Ascending aorta (tissue), 2 donors: ENCODE measurements around the gene SUB1. TPM values are rescaled to one million over a fixed set of nuclear protein-coding genes. Genes with fewer than 3 reads are reported as not detected.

Experiments
- DNase-seq, 2 donors: peaks; one replicate each; pipeline ENCODE4 v3.0.0-alpha.2; 2019; ENCODE audit warnings: low spot score in 2 of 2
- H3K27ac ChIP-seq, 2 donors: fragments of 200-600 bp; sonication (generic); one replicate each; pipeline ENCODE4 v1.5.1; 2016 to 2017; ENCODE audit warnings: mild to moderate bottlenecking in 1 of 2
- H3K27me3 ChIP-seq: fragments of 200-600 bp; sonication (generic); one replicate; pipeline ENCODE4 v1.5.1; 2017
- H3K36me3 ChIP-seq, 2 donors: fragments of 200-600 bp; sonication (generic); one replicate each; pipeline ENCODE4 v1.5.1; 2016
- H3K4me1 ChIP-seq, 2 donors: fragments of 200-600 bp; sonication (generic); one replicate each; pipeline ENCODE4 v1.5.1; 2016 to 2017; ENCODE audit warnings: mild to moderate bottlenecking in 1 of 2
- H3K4me3 ChIP-seq, 2 donors: fragments of 200-600 bp; sonication (generic); one replicate each; pipeline ENCODE4 v1.5.1; 2016 to 2017; ENCODE audit warnings: mild to moderate bottlenecking in 1 of 2
- H3K9me3 ChIP-seq, 2 donors: fragments of 200-600 bp; sonication (generic); one replicate each; pipeline ENCODE4 v1.5.1; 2016
- CTCF ChIP-seq, 3 experiments: fragments of 200-600 bp in 2 of 3; fragments of 450-650 bp in 1 of 3; sonication (generic) in 2 of 3; IDR thresholded peaks; one replicate each; pipeline ENCODE4 v1.5.1; 2016 to 2019; ENCODE audit warnings: antibody characterized with exemption in 3 of 3, mild to moderate bottlenecking in 1 of 3, moderate library complexity in 1 of 3
- intact Hi-C: fragments of 100-400 bp; cut with DNase I; formaldehyde crosslinking; loops from one replicate; pipeline ENCODE4 v1.15.1; 2023
- total RNA-seq: library from RNA; depleted of rRNA; stranded (reverse); fragments of >200 nt; gene quantifications from one replicate; pipeline ENCODE4 v1.1.0, GENCODE V29; 2016

Gene SUB1
- total RNA-seq, 1 donor from 2014 or later: 103 TPM

GRCh38 chr5:32541241-32541640 is 44.1 kb upstream of the SUB1 start:
- Histone ChIP-seq H3K4me3 (no peak overlapping the region), H3K36me3 (no peaks in the 10 kb centered on the region), H3K9me3 (no peaks in the 10 kb centered on the region), H3K4me1 (no peaks in the 10 kb centered on the region), H3K27me3 (no peaks in the 10 kb centered on the region), H3K27ac (no peak overlapping the region)
- intact Hi-C loops: no loop called here
- TF ChIP-seq CTCF (IDR thresholded peaks at IDR 0.05): no peak
- DNase-seq: no peak

GRCh38 chr5:32542216-32543059 is 42.9 kb upstream of the SUB1 start:
- Histone ChIP-seq H3K9me3 (no peaks in the 10 kb centered on the region), H3K4me1 (no peaks in the 10 kb centered on the region), H3K27me3 (no peaks in the 10 kb centered on the region), H3K4me3 (no peak overlapping the region), H3K36me3 (no peaks in the 10 kb centered on the region), H3K27ac (no peak overlapping the region)
- no peak for DNase-seq
- TF ChIP-seq CTCF (IDR thresholded peaks at IDR 0.05): no peak
- intact Hi-C loops: no loop called here

- no peaks in the 10 kb centered on the region for H3K4me1 ChIP-seq
- intact Hi-C loops: no loop called here
- DNase-seq: no peak
- TF ChIP-seq CTCF (IDR thresholded peaks at IDR 0.05): no peak
- H3K9me3 ChIP-seq: no peaks in the 10 kb centered on the region
- no peaks in the 10 kb centered on the region for H3K36me3 ChIP-seq
- no peaks in the 10 kb centered on the region for H3K27me3 ChIP-seq
- H3K27ac ChIP-seq: no peak overlapping the region
- no peak overlapping the region for H3K4me3 ChIP-seq
These were observed 42.1 kb upstream of the SUB1 start for GRCh38 chr5:32543291-32543690.

GRCh38 chr5:32545102-32545800 is 40.1 kb upstream of the SUB1 start:
- TF ChIP-seq CTCF (IDR thresholded peaks at IDR 0.05): no peak
- H3K4me1 ChIP-seq: no peaks in the 10 kb centered on the region
- H3K4me3 ChIP-seq: no peak overlapping the region
- H3K9me3 ChIP-seq: no peaks in the 10 kb centered on the region
- no peak overlapping the region for H3K27ac ChIP-seq
- intact Hi-C loops: no loop called here
- no peaks in the 10 kb centered on the region for H3K36me3 ChIP-seq
- peak in 1 of 2 donors; percentile 12 for DNase-seq
- H3K27me3 ChIP-seq: no peaks in the 10 kb centered on the region

- intact Hi-C loops: no loop called here
- no peak for DNase-seq
- Histone ChIP-seq H3K4me1 (no peaks in the 10 kb centered on the region), H3K27me3 (no peaks in the 10 kb centered on the region), H3K36me3 (no peaks in the 10 kb centered on the region), H3K9me3 (no peaks in the 10 kb centered on the region), H3K27ac (no peak overlapping the region), H3K4me3 (no peak overlapping the region)
- TF ChIP-seq CTCF (IDR thresholded peaks at IDR 0.05): no peak
These were observed 34.2 kb upstream of the SUB1 start for GRCh38 chr5:32551194-32551593.
